Measurements from ENCODE around the gene BTBD16.

The BTBD16 gene

DNA sequence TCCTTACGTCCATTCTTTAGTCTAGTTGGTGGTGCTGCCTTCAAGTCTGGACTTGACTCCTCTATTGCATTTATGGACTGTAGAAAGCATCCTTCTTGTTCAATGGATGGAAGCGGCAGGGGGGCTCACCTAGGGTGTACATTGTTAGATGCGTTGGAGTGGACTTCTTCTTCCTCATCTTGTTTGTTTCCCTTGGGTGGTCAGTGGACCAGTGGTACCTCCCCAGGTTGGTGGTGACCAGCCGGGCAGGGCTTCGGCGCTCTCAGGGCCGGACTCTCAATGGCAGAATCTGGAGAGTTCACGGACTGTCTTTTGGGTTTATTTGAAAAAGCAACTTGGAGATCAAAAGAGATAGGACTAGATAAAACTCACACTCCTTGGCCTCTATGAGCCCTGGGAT is 6.2 kb upstream of the BTBD16 start:
- in situ Hi-C loops (cut with HindIII; ENCODE audit: low pct_ligation_motif_present, low pct_unique_long_range_greater_than_20kb, low sequenced_read_pairs) = no loop called here
- no peak for DNase-seq

GRCh38 chr10:122265896-122266295 is 5.2 kb upstream of the BTBD16 start:
- in situ Hi-C loops (cut with HindIII; ENCODE audit: low pct_ligation_motif_present, low pct_unique_long_range_greater_than_20kb, low sequenced_read_pairs) = no loop called here
- DNase-seq = peak; percentile 94

DNA sequence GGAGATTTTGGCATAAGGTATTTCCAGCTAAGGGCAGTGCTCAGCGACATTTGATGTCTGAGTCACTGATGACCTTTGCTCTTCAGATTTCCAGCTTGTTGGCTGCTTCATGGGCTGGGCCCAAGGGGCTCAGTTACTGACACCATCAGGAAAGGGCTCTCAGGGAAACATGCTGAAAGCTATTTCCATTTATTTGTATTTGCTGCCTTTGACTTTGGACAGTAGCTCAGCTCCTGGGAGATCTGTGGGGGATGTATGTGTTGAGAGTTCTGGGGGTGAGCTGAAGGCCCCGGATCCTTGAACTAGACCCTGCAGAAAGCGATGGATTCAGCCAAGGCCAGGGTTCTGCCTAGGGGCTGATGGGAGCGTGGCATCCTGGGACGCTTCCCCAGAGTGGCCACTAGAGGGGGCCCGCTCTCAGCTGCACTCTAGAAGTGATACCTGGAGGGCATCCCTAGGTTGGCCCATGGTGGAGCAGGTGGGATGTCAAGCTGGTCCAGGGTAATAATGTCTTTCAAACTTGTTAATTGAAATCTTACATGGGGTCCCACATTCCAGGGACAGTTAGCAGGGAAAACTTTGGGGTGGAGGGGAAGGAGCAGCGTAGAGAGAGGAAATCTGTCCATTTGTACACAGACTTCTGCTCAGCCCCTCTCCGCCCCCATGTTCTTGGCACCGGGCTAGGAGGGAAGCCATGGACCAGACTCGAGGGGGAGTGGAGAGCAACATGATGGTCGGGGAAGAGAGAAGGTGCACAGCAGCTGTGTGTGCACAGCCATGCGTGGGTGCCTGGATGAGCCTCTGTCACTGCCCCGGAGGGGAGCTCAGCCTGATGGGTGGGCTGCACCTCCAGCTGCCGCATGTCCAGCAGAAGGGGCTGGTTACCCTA is 3.0 kb upstream of the BTBD16 start:
- in situ Hi-C loops (cut with HindIII; ENCODE audit: low pct_ligation_motif_present, low pct_unique_long_range_greater_than_20kb, low sequenced_read_pairs) = no loop called here
- DNase-seq = peak; percentile 62

DNA sequence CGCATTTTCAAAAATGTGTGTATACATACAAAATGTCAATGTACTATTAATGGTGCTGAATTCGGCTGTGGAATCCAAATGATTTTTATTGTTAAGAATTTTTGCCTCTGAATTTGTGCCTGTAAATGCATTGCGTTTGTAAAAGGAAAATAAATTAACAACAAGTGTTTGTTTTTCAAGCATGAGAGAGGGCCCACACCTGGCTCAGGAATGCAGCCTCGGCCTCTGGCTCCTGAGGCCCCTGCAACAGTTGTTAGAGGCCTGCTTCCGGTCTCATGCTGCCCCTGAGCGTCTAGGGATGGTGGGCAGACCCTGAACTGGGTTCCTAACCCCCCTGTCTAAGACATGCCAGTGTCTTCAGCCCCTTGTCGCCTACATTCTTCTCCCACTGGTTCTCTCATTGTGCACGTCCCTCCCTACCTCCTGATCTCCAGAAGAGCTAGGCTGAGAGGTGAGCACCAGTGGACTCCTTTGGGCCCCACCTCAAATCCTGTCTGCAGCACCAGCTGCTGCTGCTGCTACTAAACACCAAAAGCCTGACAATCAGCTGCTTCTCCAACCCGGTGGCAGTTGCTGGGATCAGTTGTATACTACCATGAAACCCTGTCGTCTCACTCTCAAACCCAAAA is 1.9 kb upstream of the BTBD16 start:
- no peak for DNase-seq
- in situ Hi-C loops (cut with HindIII; ENCODE audit: low pct_ligation_motif_present, low pct_unique_long_range_greater_than_20kb, low sequenced_read_pairs) = no loop called here

DNA sequence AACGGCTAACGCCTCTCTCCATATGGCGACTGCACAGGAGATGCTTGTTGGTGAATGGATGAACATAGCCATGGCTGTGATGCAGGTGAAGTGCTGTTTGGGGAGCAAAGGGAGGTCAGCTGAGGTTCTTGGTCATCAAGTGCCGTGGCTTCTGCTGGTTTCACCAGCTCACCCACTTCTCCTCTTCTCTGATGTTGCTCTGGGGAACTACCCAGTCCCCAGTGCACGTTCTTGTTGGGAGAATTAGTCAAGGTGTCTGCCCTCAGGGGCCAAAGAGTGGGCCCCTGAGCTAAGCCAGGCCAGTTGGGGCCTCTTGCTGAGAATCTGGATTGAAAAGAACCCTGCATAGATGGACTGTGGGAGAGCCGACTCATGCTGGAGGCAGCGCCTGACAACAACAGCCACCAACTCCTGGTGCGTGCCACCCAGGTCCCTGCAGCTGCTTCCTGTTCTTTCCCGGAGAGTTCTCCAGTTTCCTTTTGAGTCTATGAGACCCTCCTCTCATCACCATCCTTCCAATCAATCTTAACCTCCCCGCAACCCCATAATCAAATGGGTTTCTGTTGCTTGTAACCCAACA is 3.0 kb downstream of the BTBD16 start:
- DNase-seq = no peak
- in situ Hi-C loops (cut with HindIII; ENCODE audit: low pct_ligation_motif_present, low pct_unique_long_range_greater_than_20kb, low sequenced_read_pairs) = no loop called here

DNA sequence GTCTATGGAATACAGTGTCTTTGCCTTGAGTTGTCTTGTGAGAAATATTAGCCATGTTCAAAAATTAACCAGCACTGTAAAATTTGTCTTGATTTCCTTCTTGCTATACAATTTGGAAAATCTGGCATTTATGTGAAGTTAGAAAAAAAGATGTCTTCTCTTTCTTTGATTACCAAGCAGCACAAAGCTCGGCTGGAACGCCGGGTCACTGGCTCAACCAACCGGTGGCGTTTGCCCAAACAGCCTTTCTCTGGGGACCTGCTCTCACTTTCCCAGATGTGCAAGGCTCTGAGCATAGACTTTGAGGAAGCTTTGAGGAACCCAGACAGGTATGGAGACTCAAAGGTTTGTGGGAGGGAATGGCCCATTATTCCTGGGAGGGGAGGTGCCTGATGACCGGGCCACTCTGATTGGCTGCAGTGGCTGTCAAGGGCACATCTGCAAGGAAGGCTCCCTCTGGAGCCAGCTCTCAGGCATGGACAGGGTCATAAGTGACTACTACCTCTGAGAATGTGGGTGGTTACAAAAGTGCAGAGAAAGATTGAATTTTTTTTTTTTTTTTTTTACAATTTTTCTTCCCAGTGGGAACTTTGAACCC is 5.6 kb downstream of the BTBD16 start:
- DNase-seq = peak; percentile 71
- in situ Hi-C loops (cut with HindIII; ENCODE audit: low pct_ligation_motif_present, low pct_unique_long_range_greater_than_20kb, low sequenced_read_pairs) = loop anchor here (25.0 kb wide), 1 partner anchor 161 kb away; no protein-coding TSS in a partner anchor

GRCh38 chr10:122277526-122278136 is 6.5 kb downstream of the BTBD16 start:
- DNase-seq = no peak
- in situ Hi-C loops (cut with HindIII; ENCODE audit: low pct_ligation_motif_present, low pct_unique_long_range_greater_than_20kb, low sequenced_read_pairs) = loop anchor here (25.0 kb wide), 1 partner anchor 160 kb away; no protein-coding TSS in a partner anchor

DNA sequence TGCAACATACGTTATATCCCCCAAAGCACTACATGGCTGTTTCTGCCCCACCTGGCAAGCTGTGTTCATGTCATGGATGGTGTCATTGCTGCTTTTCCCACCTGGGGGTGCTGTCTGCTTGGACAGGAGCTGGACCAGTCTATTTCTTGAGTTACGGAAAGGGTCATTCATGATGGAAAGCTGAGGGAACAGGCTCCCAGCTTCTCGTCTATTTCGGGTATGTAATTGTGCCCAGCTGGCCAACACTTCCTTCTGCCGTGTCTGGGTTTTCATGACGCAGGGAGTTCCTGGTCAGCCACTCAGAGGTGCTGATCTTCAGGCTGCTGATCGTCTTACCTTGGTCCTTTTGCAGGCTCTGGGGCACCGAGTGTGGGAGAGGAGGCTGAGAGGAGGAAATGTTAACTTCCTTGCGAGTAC is 8.6 kb downstream of the BTBD16 start:
- DNase-seq = peak; percentile 68
- in situ Hi-C loops (cut with HindIII; ENCODE audit: low pct_ligation_motif_present, low pct_unique_long_range_greater_than_20kb, low sequenced_read_pairs) = loop anchor here (25.0 kb wide), 1 partner anchor 158 kb away; no protein-coding TSS in a partner anchor

DNA sequence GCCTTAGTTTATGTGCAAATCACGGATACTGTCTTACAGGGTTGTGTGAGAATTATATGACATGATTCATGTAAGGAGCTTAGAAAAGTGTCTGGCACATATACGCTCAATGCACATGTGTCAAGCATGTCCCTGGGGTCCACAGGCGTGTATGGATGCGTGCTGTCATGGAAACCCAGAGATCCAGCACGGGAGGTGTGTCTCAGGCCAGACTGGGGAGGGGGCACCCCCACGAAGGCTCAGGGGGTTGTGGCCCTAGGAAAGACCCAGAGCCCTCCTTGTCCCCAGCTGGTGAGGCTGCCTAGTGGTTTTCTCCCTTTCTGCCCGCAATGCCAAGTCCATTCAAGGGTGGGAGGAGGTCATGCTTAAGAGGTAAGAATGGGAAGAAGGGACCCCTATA is 9.1 kb downstream of the BTBD16 start:
- in situ Hi-C loops (cut with HindIII; ENCODE audit: low pct_ligation_motif_present, low pct_unique_long_range_greater_than_20kb, low sequenced_read_pairs) = loop anchor here (25.0 kb wide), 1 partner anchor 157 kb away; no protein-coding TSS in a partner anchor
- no peak for DNase-seq

DNA sequence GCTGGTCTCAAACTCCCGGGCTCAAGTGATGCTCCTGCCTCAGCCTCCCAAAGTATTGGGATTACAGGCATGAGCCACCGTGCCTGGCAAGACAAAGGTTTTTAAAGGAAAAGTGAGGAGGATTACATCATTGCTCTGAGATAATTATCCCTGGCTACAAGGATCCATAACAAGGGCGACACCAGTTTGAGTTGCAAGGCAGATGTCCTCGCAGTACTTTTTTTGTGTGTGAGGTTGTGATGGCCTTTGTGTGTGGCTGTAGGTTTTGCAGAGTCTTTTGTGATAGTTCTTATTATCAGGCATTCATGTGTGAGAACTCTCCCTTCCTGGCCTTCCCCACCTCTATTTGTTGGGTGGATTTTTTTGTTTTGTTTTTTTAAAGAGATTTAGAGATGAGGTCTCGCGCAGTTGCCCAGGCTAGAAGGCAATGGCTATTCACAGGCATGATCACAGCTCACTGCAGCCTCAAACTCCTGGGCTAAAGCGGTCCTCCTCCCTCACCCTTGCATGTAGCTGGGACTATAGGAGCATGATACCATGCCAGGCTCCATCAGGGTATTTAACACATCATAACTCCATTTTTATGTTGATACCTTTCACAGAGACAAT is 10.0 kb downstream of the BTBD16 start:
- in situ Hi-C loops (cut with HindIII; ENCODE audit: low pct_ligation_motif_present, low pct_unique_long_range_greater_than_20kb, low sequenced_read_pairs) = loop anchor here (25.0 kb wide), 1 partner anchor 156 kb away; no protein-coding TSS in a partner anchor
- DNase-seq = no peak

DNA sequence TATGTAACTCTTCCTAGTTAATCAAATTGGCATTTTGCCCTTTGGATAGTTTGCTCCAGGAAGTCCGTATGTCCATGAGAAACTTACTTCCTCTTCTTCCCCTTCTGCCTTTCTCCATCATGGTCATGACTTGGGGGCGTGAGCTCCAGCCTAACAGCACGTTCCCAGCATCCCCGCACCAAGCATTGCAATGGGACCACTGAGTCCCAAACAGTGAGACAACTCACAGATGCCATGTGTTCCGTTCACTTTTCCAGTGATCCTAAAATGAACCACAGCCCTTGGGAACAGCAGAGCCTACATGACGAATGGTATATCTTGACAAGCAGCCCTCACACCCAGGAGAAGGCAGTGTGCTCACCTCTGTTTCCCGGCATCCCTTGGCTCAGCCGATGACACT is 10.7 kb downstream of the BTBD16 start:
- DNase-seq = no peak
- in situ Hi-C loops (cut with HindIII; ENCODE audit: low pct_ligation_motif_present, low pct_unique_long_range_greater_than_20kb, low sequenced_read_pairs) = loop anchor here (25.0 kb wide), 1 partner anchor 156 kb away; no protein-coding TSS in a partner anchor

DNA sequence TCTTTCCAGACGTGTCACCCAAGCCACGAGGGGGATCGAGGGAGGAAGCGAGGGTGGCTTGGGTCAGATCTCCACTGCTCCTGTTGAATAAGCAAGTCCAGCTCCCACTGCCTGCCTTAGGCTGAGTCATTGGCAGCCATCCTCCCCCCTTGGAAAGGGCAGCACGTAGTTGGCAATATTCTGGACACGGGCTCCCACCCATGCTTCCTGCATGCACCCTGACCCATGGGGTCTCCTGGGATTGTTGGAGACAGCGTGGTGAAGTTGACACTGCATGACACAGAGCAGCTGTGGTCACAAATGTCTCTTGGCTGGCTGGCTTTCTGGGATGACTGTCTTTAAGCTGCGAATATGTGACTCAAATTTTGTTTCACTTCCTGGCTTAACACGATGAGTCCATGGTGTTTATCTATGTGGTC is 11.2 kb downstream of the BTBD16 start:
- in situ Hi-C loops (cut with HindIII; ENCODE audit: low pct_ligation_motif_present, low pct_unique_long_range_greater_than_20kb, low sequenced_read_pairs) = loop anchor here (25.0 kb wide), 1 partner anchor 155 kb away; no protein-coding TSS in a partner anchor
- DNase-seq = peak; percentile 39

DNA sequence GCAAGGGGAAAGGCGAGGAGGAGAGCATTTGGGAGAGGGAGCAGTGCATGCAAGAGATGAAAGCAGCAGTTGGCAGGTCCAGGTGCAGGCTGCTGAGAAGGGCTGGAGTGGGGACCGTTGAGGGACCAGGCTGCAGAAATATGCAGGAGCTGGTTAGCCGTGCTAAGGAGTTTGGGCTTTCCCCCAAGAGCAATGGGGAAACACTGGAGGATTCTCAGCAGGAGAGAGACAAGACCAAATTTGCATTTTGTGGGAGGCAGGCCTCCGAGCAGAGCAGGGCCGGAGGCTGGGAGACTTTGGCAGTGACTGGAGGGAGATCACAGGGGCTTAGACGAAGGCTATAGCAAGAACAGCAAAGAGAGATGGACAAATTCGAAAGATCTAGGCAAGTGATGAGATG is 11.8 kb downstream of the BTBD16 start:
- no peak for DNase-seq
- in situ Hi-C loops (cut with HindIII; ENCODE audit: low pct_ligation_motif_present, low pct_unique_long_range_greater_than_20kb, low sequenced_read_pairs) = loop anchor here (25.0 kb wide), 1 partner anchor 154 kb away; no protein-coding TSS in a partner anchor

DNA sequence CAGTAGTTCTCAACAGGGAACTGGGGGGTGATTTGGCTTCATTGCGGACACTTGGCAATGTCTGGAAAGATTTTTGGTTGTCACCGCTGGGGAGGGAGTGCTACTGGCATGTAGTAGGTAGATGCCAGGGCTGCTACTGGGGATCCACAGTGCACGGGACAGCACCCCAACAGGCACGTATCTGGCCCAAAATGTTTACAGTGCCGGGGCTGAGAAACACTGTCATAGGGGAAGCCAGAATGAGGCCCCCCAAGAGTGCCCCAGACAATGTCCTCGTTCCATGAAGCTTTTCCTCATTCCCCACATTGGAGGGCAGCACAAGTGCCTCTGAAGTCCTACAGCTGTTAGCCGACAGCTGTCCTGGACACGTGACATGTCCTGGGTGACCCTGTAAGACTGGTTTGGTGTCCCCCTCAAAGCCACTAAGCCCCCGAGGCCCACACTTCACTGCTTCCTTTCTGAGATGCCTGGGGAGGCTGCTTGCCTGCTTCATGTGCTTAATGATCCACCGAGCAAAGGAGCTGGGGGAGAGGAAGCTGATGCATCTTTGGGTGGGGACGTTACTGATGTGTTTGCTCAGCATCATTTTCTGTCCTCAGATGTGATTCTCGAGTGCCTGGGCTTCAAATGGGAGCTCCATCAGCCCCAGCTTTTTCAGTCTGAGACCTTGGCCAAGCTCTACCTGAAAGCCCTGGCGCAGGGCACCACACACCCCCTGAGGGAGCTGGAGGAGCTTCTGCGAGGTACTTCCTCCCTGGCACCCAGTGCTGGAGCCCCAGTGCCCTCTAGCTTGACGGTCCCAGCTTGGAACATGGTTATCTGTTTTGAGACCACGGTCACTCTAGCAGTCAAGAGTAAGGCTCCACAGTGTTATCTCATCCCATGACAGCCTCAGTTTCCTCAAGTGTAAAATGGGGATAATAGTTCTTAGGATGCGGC is 14.7 kb downstream of the BTBD16 start:
- no peak for DNase-seq
- in situ Hi-C loops (cut with HindIII; ENCODE audit: low pct_ligation_motif_present, low pct_unique_long_range_greater_than_20kb, low sequenced_read_pairs) = loop anchor here (25.0 kb wide), 1 partner anchor 152 kb away; no protein-coding TSS in a partner anchor

DNA sequence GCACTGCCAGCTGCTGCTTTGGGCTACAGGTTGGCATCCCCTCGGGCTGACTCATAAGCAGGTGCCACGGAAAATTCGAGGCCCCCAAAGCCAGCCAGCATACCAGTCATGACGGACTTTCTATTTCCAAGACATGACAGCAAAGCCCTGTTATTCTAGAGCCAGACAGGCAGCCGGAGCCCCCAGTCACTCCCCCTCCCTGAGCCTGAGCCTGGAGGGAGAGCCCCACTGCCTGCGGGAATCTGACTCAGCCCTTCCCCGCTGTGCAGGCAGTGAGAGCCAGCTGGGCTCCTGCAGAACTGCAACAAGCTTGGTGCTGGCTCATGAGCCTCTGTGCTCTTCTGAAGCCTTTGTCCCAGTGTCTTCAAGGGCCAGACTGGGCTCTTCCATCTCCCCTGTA is 15.8 kb downstream of the BTBD16 start:
- DNase-seq = peak; percentile 79
- in situ Hi-C loops (cut with HindIII; ENCODE audit: low pct_ligation_motif_present, low pct_unique_long_range_greater_than_20kb, low sequenced_read_pairs) = loop anchor here (25.0 kb wide), 1 partner anchor 150 kb away; no protein-coding TSS in a partner anchor

GRCh38 chr10:122287570-122287969 is 16.5 kb downstream of the BTBD16 start:
- in situ Hi-C loops (cut with HindIII; ENCODE audit: low pct_ligation_motif_present, low pct_unique_long_range_greater_than_20kb, low sequenced_read_pairs) = loop anchor here (25.0 kb wide), 1 partner anchor 150 kb away; no protein-coding TSS in a partner anchor
- DNase-seq = no peak

DNA sequence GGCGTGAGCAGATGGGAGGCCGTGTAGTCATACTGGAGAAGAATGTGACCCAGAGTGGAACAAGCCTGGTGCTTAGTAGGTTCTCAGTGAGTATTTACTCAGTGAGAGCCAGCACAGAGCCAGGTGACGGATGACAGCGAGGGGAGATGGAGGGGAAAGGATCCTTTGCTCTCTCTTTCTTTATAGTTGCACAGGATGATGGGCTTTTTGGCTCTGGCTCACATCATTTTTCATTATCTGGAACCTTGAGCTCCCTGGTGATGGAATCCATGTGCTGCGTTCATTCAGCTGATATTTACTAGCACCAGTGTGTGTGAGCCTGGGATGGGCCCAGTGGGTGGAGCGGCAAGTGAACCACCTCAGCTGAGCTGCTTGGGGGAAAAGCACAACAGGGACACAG is 17.2 kb downstream of the BTBD16 start:
- in situ Hi-C loops (cut with HindIII; ENCODE audit: low pct_ligation_motif_present, low pct_unique_long_range_greater_than_20kb, low sequenced_read_pairs) = loop anchor here (25.0 kb wide), 1 partner anchor 149 kb away; no protein-coding TSS in a partner anchor
- no peak for DNase-seq
